Measurements from ENCODE around the gene HCFC2. TPM values are rescaled to one million over a fixed set of nuclear protein-coding genes. Genes with fewer than 3 reads are reported as not detected.

HCFC2 gene
- total and polyA plus RNA-seq, 4 donors: 5.8 to 17.4 (median 9.9) TPM

DNA sequence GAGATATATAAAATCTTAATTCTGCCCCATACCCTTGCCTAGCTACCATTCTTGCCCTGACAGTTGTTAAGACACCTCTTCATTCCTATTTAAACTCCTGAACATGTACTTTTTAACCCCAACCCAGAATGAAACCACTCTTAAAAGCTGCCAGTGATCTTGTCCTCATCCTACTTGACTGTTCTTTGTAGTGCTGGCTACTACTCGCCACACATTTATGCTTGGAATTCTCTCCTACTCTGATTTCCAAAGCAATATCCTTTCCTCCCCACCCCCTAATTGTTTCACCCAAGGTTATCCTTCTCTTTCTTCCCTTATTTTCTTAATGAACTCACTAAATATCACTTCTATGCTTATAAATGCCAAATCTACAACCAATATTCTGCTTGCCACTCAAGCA is 69.5 kb downstream of the HCFC2 start:
- Histone ChIP-seq H3K9ac (ENCODE audit: low read depth in 1 of 2, low read length in 2 of 2) (no peak overlapping the region), H3K36me3 (ENCODE audit: control insufficient read depth in 4 of 4, insufficient read depth in 3 of 4, low read depth in 1 of 4, low read length in 3 of 4) (peaks cover 0 to 5% (median under 1%) of the 10 kb centered on the region in 4 donors)

DNA sequence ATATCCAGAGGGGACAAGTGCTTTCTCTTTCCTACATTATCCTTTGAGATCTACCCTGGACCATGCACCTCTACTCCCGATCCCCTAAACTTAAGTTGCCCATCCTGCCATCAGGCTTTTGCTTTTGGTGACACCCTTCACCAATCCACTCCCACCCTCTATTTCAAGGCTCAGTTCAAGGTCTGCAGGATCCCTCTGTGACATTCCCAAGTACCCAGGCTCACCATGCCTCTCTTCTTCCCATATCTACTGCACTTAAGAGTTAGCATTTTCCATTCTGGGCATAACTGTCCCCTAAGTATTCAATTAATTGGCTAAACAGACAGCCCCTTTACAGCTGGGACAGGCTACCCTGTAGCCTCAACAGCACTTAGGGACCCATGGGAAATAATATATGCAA is 70.6 kb downstream of the HCFC2 start:
- H3K4me1 ChIP-seq (ENCODE audit: control insufficient read depth in 4 of 4, insufficient read depth in 4 of 4, low read length in 3 of 4): peaks cover 11 to 49% (median 38%) of the 10 kb centered on the region in 4 donors
- H3K36me3 ChIP-seq (ENCODE audit: control insufficient read depth in 4 of 4, insufficient read depth in 3 of 4, low read depth in 1 of 4, low read length in 3 of 4): peaks cover 0 to 1% (median 0%) of the 10 kb centered on the region in 4 donors
- 97% methylated on average over 1 of the region's 1 CpG for WGBS
- no peaks in the 10 kb centered on the region for H3K9me3 ChIP-seq (ENCODE audit: control insufficient read depth in 4 of 4, low read length in 3 of 4)
- no peak for DNase-seq (ENCODE audit: low spot score)
- H3K4me3 ChIP-seq (ENCODE audit: low read depth in 1 of 3, low read length in 3 of 3): no peak overlapping the region
- no peak overlapping the region for H3K27ac ChIP-seq (ENCODE audit: low read depth in 1 of 2, low read length in 2 of 2)
- H3K9ac ChIP-seq (ENCODE audit: low read depth in 1 of 2, low read length in 2 of 2): no peak overlapping the region
- TF ChIP-seq RXRA (IDR thresholded peaks at IDR 0.05) (no peak), HNF4A (conservative IDR thresholded peaks at IDR 0.05) (no peak), FOXA1 (IDR thresholded peaks at IDR 0.05) (no peak), TAF1 (conservative IDR thresholded peaks at IDR 0.05) (no peak), GABPA (IDR thresholded peaks at IDR 0.05 in 1 of 2, conservative IDR thresholded peaks at IDR 0.05 in 1 of 2) (no peak), NR2F2 (IDR thresholded peaks at IDR 0.05) (no peak), SP1 (IDR thresholded peaks at IDR 0.05) (no peak), JUND (IDR thresholded peaks at IDR 0.05) (no peak), YY1 (IDR thresholded peaks at IDR 0.05) (no peak), EGR1 (IDR thresholded peaks at IDR 0.05; ENCODE audit: low read depth in 2 of 2) (no peak), FOXA2 (IDR thresholded peaks at IDR 0.05) (no peak), RAD21 (IDR thresholded peaks at IDR 0.05) (no peak), HNF4G (IDR thresholded peaks at IDR 0.05) (no peak)
- TF ChIP-seq, protein P1, sequence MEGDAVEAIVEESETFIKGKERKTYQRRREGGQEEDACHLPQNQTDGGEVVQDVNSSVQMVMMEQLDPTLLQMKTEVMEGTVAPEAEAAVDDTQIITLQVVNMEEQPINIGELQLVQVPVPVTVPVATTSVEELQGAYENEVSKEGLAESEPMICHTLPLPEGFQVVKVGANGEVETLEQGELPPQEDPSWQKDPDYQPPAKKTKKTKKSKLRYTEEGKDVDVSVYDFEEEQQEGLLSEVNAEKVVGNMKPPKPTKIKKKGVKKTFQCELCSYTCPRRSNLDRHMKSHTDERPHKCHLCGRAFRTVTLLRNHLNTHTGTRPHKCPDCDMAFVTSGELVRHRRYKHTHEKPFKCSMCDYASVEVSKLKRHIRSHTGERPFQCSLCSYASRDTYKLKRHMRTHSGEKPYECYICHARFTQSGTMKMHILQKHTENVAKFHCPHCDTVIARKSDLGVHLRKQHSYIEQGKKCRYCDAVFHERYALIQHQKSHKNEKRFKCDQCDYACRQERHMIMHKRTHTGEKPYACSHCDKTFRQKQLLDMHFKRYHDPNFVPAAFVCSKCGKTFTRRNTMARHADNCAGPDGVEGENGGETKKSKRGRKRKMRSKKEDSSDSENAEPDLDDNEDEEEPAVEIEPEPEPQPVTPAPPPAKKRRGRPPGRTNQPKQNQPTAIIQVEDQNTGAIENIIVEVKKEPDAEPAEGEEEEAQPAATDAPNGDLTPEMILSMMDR (IDR thresholded peaks at IDR 0.05; ENCODE audit: low read depth, low read length, missing input control): no peak
- TF ChIP-seq, protein P2, sequence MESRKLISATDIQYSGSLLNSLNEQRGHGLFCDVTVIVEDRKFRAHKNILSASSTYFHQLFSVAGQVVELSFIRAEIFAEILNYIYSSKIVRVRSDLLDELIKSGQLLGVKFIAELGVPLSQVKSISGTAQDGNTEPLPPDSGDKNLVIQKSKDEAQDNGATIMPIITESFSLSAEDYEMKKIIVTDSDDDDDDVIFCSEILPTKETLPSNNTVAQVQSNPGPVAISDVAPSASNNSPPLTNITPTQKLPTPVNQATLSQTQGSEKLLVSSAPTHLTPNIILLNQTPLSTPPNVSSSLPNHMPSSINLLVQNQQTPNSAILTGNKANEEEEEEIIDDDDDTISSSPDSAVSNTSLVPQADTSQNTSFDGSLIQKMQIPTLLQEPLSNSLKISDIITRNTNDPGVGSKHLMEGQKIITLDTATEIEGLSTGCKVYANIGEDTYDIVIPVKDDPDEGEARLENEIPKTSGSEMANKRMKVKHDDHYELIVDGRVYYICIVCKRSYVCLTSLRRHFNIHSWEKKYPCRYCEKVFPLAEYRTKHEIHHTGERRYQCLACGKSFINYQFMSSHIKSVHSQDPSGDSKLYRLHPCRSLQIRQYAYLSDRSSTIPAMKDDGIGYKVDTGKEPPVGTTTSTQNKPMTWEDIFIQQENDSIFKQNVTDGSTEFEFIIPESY (IDR thresholded peaks at IDR 0.05): no peak
- TF ChIP-seq, protein P3, sequence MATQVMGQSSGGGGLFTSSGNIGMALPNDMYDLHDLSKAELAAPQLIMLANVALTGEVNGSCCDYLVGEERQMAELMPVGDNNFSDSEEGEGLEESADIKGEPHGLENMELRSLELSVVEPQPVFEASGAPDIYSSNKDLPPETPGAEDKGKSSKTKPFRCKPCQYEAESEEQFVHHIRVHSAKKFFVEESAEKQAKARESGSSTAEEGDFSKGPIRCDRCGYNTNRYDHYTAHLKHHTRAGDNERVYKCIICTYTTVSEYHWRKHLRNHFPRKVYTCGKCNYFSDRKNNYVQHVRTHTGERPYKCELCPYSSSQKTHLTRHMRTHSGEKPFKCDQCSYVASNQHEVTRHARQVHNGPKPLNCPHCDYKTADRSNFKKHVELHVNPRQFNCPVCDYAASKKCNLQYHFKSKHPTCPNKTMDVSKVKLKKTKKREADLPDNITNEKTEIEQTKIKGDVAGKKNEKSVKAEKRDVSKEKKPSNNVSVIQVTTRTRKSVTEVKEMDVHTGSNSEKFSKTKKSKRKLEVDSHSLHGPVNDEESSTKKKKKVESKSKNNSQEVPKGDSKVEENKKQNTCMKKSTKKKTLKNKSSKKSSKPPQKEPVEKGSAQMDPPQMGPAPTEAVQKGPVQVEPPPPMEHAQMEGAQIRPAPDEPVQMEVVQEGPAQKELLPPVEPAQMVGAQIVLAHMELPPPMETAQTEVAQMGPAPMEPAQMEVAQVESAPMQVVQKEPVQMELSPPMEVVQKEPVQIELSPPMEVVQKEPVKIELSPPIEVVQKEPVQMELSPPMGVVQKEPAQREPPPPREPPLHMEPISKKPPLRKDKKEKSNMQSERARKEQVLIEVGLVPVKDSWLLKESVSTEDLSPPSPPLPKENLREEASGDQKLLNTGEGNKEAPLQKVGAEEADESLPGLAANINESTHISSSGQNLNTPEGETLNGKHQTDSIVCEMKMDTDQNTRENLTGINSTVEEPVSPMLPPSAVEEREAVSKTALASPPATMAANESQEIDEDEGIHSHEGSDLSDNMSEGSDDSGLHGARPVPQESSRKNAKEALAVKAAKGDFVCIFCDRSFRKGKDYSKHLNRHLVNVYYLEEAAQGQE (IDR thresholded peaks at IDR 0.05): no peak
- TF ChIP-seq, protein P4, sequence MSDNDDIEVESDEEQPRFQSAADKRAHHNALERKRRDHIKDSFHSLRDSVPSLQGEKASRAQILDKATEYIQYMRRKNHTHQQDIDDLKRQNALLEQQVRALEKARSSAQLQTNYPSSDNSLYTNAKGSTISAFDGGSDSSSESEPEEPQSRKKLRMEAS (IDR thresholded peaks at IDR 0.05): no peak
- TF ChIP-seq, protein P5, sequence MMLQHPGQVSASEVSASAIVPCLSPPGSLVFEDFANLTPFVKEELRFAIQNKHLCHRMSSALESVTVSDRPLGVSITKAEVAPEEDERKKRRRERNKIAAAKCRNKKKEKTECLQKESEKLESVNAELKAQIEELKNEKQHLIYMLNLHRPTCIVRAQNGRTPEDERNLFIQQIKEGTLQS (IDR thresholded peaks at IDR 0.05): no peak
- H3K27me3 ChIP-seq (ENCODE audit: control insufficient read depth in 4 of 4, insufficient read depth in 4 of 4, low read length in 3 of 4): no peaks in the 10 kb centered on the region

More for the DNA sequence above, 69.5 kb downstream of the HCFC2 start:
- 95% methylated on average over 1 of the region's 1 CpG for WGBS
- Histone ChIP-seq H3K4me3 (ENCODE audit: low read depth in 1 of 3, low read length in 3 of 3) (no peak overlapping the region), H3K27ac (ENCODE audit: low read depth in 1 of 2, low read length in 2 of 2) (no peak overlapping the region), H3K9me3 (ENCODE audit: control insufficient read depth in 4 of 4, low read length in 3 of 4) (no peaks in the 10 kb centered on the region), H3K27me3 (ENCODE audit: control insufficient read depth in 4 of 4, insufficient read depth in 4 of 4, low read length in 3 of 4) (no peaks in the 10 kb centered on the region), H3K4me1 (ENCODE audit: control insufficient read depth in 4 of 4, insufficient read depth in 4 of 4, low read length in 3 of 4) (peaks cover 11 to 49% (median 38%) of the 10 kb centered on the region in 4 donors)
- no peak for DNase-seq (ENCODE audit: low spot score)
- TF ChIP-seq, protein P4 (IDR thresholded peaks at IDR 0.05): no peak
- TF ChIP-seq RAD21 (IDR thresholded peaks at IDR 0.05) (no peak), YY1 (IDR thresholded peaks at IDR 0.05) (no peak), RXRA (IDR thresholded peaks at IDR 0.05) (no peak)

All from liver (tissue), 9 donors.